ENCODE measurements around the gene ARHGAP15.

GRCh38 chr2:143477714-143478443, 348.7 kb downstream of the ARHGAP15 start:
- no peak for TF ChIP-seq CTCF (IDR thresholded peaks at IDR 0.05)
- TF ChIP-seq POLR2A (IDR thresholded peaks at IDR 0.05), result no peak

All from adrenal gland (tissue), 5 donors.